HL-60 (cell line): ENCODE results near the gene NCAPD3.

Source experiments
- GABPA ChIP-seq: IDR thresholded peaks from 2 replicates; pipeline ENCODE4 v1.6.1; 2012; ENCODE audit warnings: low read depth
- POLR2AphosphoS5 ChIP-seq: IDR thresholded peaks from 2 replicates; pipeline ENCODE4 v1.6.1; 2012; ENCODE audit warnings: low read depth
- SPI1 ChIP-seq: IDR thresholded peaks from 2 replicates; pipeline ENCODE4 v1.6.1; 2012; ENCODE audit warnings: low read depth, mild to moderate bottlenecking, borderline replicate concordance
- TF ChIP-seq, protein P1 (sequence below): IDR thresholded peaks from one replicate; pipeline ENCODE4 v1.5.1; 2011; ENCODE audit warnings: low read length, control low read depth, inconsistent platforms; ENCODE audit not compliant: insufficient read depth
- TF ChIP-seq, protein P2 (sequence below): IDR thresholded peaks from 2 replicates; pipeline ENCODE4 v1.6.1; 2012; ENCODE audit warnings: low read depth; ENCODE audit not compliant: insufficient replicate concordance

DNA sequence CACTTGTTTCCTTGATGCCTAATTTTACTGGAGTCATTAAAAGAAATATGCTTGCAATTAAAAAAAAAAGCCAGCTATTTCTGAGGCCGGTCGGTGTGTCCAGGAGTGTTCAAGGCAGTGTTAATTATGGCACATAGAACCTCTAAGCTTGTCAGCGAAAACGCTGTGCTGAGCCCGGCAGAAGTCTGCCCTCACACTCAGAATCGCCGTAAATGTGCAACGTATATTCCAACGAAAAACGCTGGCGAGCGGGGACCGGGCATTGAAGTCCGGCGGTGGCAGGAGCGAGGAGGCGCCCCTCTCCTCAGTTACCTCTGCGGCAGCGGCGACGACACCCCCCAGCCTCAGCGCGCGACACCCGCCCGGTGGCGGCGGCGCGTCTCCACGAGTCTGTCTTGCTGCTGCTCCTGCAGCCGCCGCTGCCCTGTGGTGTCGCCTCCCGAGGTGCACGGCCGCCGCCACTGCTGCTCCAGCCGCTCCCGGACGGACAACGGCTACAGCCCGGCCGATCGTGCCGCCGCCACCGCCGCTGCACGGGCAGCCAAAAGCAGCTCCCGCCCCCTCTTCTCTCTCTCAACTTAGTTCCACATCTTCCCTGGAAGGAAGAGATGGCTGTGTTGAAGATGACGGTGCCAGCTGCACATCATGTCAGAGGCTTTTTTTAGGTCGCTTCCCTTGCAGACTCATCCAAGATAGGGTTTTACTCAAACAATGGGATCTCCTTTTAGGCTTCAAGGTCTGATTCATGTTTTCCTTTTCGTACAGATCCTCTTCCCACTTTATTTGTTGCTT, 98.9 kb downstream of the NCAPD3 start:
- TF ChIP-seq, protein P1, sequence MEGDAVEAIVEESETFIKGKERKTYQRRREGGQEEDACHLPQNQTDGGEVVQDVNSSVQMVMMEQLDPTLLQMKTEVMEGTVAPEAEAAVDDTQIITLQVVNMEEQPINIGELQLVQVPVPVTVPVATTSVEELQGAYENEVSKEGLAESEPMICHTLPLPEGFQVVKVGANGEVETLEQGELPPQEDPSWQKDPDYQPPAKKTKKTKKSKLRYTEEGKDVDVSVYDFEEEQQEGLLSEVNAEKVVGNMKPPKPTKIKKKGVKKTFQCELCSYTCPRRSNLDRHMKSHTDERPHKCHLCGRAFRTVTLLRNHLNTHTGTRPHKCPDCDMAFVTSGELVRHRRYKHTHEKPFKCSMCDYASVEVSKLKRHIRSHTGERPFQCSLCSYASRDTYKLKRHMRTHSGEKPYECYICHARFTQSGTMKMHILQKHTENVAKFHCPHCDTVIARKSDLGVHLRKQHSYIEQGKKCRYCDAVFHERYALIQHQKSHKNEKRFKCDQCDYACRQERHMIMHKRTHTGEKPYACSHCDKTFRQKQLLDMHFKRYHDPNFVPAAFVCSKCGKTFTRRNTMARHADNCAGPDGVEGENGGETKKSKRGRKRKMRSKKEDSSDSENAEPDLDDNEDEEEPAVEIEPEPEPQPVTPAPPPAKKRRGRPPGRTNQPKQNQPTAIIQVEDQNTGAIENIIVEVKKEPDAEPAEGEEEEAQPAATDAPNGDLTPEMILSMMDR = no peak
- no peak for TF ChIP-seq POLR2AphosphoS5
- TF ChIP-seq, protein P2, sequence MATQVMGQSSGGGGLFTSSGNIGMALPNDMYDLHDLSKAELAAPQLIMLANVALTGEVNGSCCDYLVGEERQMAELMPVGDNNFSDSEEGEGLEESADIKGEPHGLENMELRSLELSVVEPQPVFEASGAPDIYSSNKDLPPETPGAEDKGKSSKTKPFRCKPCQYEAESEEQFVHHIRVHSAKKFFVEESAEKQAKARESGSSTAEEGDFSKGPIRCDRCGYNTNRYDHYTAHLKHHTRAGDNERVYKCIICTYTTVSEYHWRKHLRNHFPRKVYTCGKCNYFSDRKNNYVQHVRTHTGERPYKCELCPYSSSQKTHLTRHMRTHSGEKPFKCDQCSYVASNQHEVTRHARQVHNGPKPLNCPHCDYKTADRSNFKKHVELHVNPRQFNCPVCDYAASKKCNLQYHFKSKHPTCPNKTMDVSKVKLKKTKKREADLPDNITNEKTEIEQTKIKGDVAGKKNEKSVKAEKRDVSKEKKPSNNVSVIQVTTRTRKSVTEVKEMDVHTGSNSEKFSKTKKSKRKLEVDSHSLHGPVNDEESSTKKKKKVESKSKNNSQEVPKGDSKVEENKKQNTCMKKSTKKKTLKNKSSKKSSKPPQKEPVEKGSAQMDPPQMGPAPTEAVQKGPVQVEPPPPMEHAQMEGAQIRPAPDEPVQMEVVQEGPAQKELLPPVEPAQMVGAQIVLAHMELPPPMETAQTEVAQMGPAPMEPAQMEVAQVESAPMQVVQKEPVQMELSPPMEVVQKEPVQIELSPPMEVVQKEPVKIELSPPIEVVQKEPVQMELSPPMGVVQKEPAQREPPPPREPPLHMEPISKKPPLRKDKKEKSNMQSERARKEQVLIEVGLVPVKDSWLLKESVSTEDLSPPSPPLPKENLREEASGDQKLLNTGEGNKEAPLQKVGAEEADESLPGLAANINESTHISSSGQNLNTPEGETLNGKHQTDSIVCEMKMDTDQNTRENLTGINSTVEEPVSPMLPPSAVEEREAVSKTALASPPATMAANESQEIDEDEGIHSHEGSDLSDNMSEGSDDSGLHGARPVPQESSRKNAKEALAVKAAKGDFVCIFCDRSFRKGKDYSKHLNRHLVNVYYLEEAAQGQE = no peak
- TF ChIP-seq SPI1 = no peak
- no peak for TF ChIP-seq GABPA
